Stomach (tissue), 9 donors: ENCODE data around the gene HERC4. TPM values are rescaled to one million over a fixed set of nuclear protein-coding genes. Genes with fewer than 3 reads are reported as not detected.

ENCODE experiments used
- DNase-seq, 2 donors: peaks; one replicate each; pipeline versions ENCODE4 v3.0.0 to v3.0.0-alpha.2; 2013 to 2019
- H3K27ac ChIP-seq, 5 donors: fragments of 200-600 bp in 4 of 5; sonication (generic) in 4 of 5; one replicate each; pipeline ENCODE4 v1.5.1; 2013 to 2019; ENCODE audit warnings: mild to moderate bottlenecking in 1 of 5, moderate library complexity in 1 of 5
- H3K27me3 ChIP-seq, 3 donors: fragments of 200-600 bp; sonication (generic); one replicate each; pipeline ENCODE4 v1.5.1; 2017 to 2019; ENCODE audit warnings: mixed run types in 1 of 3
- H3K36me3 ChIP-seq, 4 donors: fragments of 200-600 bp; sonication (generic); 1 replicate in 3 of 4; 2 replicates in 1 of 4; pipeline ENCODE4 v1.5.1; 2016 to 2019
- H3K4me1 ChIP-seq, 4 donors: fragments of 200-600 bp; sonication (generic); one replicate each; pipeline ENCODE4 v1.5.1; 2016 to 2019
- H3K4me3 ChIP-seq, 4 donors: fragments of 200-600 bp; sonication (generic) in 3 of 4; one replicate each; pipeline ENCODE4 v1.5.1; 2016 to 2019; ENCODE audit warnings: mild to moderate bottlenecking in 1 of 4
- H3K9me3 ChIP-seq, 4 donors: fragments of 200-600 bp; sonication (generic); one replicate each; pipeline ENCODE4 v1.5.1; 2016 to 2019
- EP300 ChIP-seq: sonication (generic); formaldehyde crosslinking; IDR thresholded peaks from one replicate; pipeline ENCODE4 v1.6.1; 2017; ENCODE audit warnings: antibody characterized with exemption
- POLR2A ChIP-seq, 4 donors: fragments of 450-650 bp; IDR thresholded peaks; one replicate each; pipeline ENCODE4 v1.6.1; 2016; ENCODE audit warnings: antibody characterized with exemption in 4 of 4, control low read depth in 2 of 4, mild to moderate bottlenecking in 1 of 4, moderate library complexity in 1 of 4
- POLR2AphosphoS5 ChIP-seq, 3 donors: sonication (generic); formaldehyde crosslinking; IDR thresholded peaks; one replicate each; pipeline ENCODE4 v1.6.1; 2016; ENCODE audit warnings: antibody characterized with exemption in 3 of 3
- WGBS, 5 donors: extraction: QIAGEN DNeasy Blood & Tissue Kit in 3 of 5; methylation state at CpG; one replicate each; pipeline versions ENCODE4 v1.1.5 to v1.1.7; 2013 to 2018; 5-methylcytosine and 5-hydroxymethylcytosine counted together
- intact Hi-C: fragments of 100-400 bp; cut with DNase I; formaldehyde crosslinking; loops from one replicate; pipeline ENCODE4 v1.15.1; 2023; ENCODE audit warnings: low total_unique reads
- polyA plus RNA-seq, 3 donors: library from polyadenylated mRNA; stranded (reverse); fragments of 200-250 nt; gene quantifications; one replicate each; pipeline ENCODE4 v1.2.3, GENCODE V29; 2013
- total RNA-seq, 5 donors: library from RNA; depleted of rRNA; stranded (reverse); fragments of >200 nt; gene quantifications; one replicate each; pipeline versions ENCODE4 v1.1.0 to v1.2.3, GENCODE V29; 2014 to 2016
- TF ChIP-seq, protein P1 (sequence below), 7 experiments: fragments of 450-650 bp in 4 of 7; fragments of 200-600 bp in 3 of 7; sonication (generic) in 3 of 7; IDR thresholded peaks; one replicate each; pipeline ENCODE4 v1.5.1; 2016 to 2019; ENCODE audit warnings: antibody characterized with exemption in 7 of 7, control low read depth in 2 of 7, mild to moderate bottlenecking in 1 of 7
- donor health status: healthy with polysubstance abuse.
- donor health status: Bipolar disorder and iron deficiency.
- donor health status: healthy.

Gene HERC4
- total and polyA plus RNA-seq, 8 donors = 5.8 to 116 (median 14.4) TPM

DNA sequence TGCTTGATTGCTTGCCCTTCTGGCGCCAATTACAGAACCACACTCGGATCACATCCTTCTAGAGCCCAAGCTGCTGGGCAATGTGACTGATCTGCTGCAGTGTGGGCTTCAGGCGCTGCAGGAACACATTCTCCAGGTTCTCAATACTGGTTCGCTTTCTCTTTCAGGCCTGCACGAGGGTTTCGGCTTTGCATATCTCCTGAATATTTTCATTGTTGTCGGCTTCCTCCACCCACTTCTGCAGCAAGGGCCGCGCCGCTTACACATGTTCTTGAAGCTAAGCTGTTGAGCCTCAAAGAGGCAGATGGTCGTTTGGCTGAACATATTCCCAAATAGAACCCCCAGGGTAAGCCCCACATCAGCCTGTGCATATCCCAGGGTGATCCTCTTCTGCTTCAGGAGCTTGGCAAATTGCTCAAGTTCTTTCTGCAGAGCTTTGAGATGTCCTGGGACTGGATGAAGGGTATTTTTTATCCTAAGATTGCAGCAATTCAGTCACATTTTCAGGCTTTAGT is 64.6 kb downstream of the HERC4 start:
- TF ChIP-seq EP300 (no peak), POLR2AphosphoS5 (IDR thresholded peaks at IDR 0.05) (no peak), POLR2A (IDR thresholded peaks at IDR 0.05) (no peak)
- TF ChIP-seq, protein P1, sequence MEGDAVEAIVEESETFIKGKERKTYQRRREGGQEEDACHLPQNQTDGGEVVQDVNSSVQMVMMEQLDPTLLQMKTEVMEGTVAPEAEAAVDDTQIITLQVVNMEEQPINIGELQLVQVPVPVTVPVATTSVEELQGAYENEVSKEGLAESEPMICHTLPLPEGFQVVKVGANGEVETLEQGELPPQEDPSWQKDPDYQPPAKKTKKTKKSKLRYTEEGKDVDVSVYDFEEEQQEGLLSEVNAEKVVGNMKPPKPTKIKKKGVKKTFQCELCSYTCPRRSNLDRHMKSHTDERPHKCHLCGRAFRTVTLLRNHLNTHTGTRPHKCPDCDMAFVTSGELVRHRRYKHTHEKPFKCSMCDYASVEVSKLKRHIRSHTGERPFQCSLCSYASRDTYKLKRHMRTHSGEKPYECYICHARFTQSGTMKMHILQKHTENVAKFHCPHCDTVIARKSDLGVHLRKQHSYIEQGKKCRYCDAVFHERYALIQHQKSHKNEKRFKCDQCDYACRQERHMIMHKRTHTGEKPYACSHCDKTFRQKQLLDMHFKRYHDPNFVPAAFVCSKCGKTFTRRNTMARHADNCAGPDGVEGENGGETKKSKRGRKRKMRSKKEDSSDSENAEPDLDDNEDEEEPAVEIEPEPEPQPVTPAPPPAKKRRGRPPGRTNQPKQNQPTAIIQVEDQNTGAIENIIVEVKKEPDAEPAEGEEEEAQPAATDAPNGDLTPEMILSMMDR (IDR thresholded peaks at IDR 0.05) = no peak
- Histone ChIP-seq H3K36me3 (peaks cover 7 to 73% (median 59%) of the 10 kb centered on the region in 4 donors), H3K27me3 (no peaks in the 10 kb centered on the region), H3K9me3 (no peaks in the 10 kb centered on the region), H3K27ac (no peak overlapping the region), H3K4me3 (no peak overlapping the region), H3K4me1 (no peaks in the 10 kb centered on the region)
- WGBS, 5 donors = 91 to 98% (median 95%) methylated on average over 11 of the region's 11 CpGs
- no peak for DNase-seq
- intact Hi-C loops = no loop called here

DNA sequence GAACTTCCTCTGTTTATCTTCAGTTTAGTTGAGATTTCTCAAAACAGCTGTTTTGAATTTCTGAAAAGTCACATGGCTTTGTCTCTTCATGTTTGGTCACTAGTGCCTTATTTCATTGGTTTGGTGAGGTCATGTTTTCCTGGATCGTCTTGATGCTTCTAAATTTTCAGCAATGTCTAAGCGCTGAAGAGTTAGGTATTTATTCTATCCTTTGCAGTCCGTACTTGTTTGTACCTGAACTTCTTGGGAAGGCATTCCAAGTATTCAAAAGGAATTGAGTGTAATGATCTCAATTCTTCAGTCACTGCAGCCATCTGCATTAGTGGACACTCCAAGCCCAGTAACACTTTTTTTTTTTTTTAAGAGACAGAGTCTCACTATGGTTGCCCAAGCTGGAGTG is 67.7 kb downstream of the HERC4 start:
- H3K36me3 ChIP-seq = peaks cover 7 to 61% (median 52%) of the 10 kb centered on the region in 4 donors
- no peak overlapping the region for H3K27ac ChIP-seq
- DNase-seq = no peak
- WGBS, 5 donors = 93 to 98% (median 97%) methylated on average over 3 of the region's 3 CpGs
- H3K27me3 ChIP-seq = no peaks in the 10 kb centered on the region
- H3K9me3 ChIP-seq = no peaks in the 10 kb centered on the region
- H3K4me1 ChIP-seq = no peaks in the 10 kb centered on the region
- H3K4me3 ChIP-seq = no peak overlapping the region
- intact Hi-C loops = no loop called here
- TF ChIP-seq EP300 (no peak), POLR2A (IDR thresholded peaks at IDR 0.05) (no peak)
- TF ChIP-seq, protein P1 (IDR thresholded peaks at IDR 0.05) = no peak

DNA sequence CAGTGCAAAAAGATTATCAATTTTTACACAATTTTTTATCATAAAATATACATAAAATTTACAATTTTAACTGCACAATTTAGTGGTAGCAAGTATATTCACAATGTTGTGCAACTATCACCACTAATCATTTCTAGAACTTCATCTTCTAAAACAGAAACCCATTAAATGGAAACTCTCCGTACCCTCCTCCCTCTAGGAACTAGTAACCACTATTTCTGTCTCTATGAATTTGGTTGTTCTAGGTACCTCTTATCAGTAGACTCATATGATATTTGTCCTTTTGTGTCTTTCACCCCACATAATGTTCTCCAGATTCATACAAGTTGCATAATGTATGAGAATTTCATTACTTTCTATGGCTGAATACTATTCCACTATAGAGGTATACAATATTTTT is 73.5 kb downstream of the HERC4 start:
- no peaks in the 10 kb centered on the region for H3K9me3 ChIP-seq
- no peak overlapping the region for H3K27ac ChIP-seq
- H3K4me3 ChIP-seq = no peak overlapping the region
- no peaks in the 10 kb centered on the region for H3K27me3 ChIP-seq
- WGBS, 5 donors = 85 to 95% (median 90%) methylated on average over 1 of the region's 1 CpG
- H3K4me1 ChIP-seq = no peaks in the 10 kb centered on the region
- H3K36me3 ChIP-seq = peaks cover 0 to 50% (median 46%) of the 10 kb centered on the region in 4 donors
- TF ChIP-seq POLR2AphosphoS5 (IDR thresholded peaks at IDR 0.05) = no peak
- TF ChIP-seq, protein P1 (IDR thresholded peaks at IDR 0.05) = no peak
- TF ChIP-seq POLR2A (IDR thresholded peaks at IDR 0.05) = no peak
- no peak for TF ChIP-seq EP300
- intact Hi-C loops = no loop called here
- DNase-seq = no peak

DNA sequence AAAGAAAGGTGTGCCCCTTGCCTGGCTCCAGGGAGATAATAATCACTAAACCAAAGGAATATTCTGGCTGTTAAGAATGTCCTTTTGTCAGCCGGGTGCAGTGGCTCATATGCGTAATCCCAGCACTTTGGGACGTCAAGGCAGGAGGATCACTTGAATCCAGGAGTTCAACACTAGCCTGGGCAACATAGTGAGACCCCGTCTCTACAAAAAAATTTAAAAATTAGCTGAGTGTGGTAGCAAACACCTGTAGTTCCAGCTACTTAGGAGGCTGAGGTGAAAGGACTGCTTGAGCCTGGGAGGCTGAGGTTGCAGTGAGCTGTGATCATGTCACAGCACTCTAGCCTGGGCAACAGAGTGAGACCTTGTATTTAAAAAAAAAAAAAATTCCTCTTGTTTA is 74.1 kb downstream of the HERC4 start:
- intact Hi-C loops = no loop called here
- no peaks in the 10 kb centered on the region for H3K4me1 ChIP-seq
- no peak overlapping the region for H3K27ac ChIP-seq
- H3K36me3 ChIP-seq = peaks cover 1 to 55% (median 51%) of the 10 kb centered on the region in 4 donors
- TF ChIP-seq POLR2A (IDR thresholded peaks at IDR 0.05) (no peak), EP300 (no peak), POLR2AphosphoS5 (IDR thresholded peaks at IDR 0.05) (no peak)
- TF ChIP-seq, protein P1 (IDR thresholded peaks at IDR 0.05) = no peak
- WGBS, 5 donors = 92 to 97% (median 96%) methylated on average over 4 of the region's 4 CpGs
- H3K27me3 ChIP-seq = no peaks in the 10 kb centered on the region
- H3K4me3 ChIP-seq = no peak overlapping the region
- H3K9me3 ChIP-seq = no peaks in the 10 kb centered on the region
- DNase-seq = no peak
